Activated CD4-positive, alpha-beta T cell treated with anti-CD3 and anti-CD28 coated beads, Interleukin-2, amount 50 U/mL, for 1 hour (primary cell): Measurements from ENCODE around the gene RNLS.

Experiments used
- DNase-seq: peaks from one replicate; pipeline ENCODE4 v3.0.0-alpha.2; 2020

The RNLS gene

DNA sequence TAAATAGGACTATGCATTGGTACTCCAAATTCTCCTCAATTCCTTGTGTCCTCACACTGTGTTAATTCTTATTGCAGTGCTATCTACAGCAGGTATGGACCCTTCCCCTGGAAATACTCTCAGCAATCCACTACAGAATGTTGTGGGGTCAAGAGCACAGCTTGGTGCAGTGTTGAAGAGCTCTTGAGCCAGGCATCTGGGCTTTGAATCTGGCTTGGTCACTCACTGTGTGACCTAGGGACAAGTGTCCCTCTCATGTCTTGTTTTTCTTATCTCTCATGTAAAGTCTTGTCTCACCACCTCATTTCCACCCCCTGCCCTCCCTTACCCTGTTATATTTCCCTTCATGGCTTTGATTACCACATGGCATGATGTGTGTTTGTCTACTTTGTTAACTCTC, 159.4 kb downstream of the RNLS start:
- DNase-seq = no peak

DNA sequence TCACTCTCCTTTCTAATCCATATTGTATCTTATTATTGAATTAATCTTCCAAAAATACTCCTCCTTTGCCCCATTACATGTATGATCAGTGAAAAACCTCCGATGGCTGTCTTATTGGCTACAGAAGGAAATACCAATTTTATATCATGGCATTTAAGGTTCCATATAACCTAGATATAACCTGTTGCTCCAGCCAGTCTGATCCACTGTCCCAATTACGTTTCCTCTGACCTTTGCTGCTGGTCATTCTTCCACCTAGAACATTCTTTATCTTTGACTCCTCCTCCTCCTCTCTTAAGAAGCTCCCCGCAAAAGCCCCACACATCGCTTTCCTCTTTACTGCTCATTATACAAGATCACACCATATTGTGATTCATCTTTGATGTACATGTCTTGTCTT, 161.5 kb downstream of the RNLS start:
- DNase-seq = no peak

DNA sequence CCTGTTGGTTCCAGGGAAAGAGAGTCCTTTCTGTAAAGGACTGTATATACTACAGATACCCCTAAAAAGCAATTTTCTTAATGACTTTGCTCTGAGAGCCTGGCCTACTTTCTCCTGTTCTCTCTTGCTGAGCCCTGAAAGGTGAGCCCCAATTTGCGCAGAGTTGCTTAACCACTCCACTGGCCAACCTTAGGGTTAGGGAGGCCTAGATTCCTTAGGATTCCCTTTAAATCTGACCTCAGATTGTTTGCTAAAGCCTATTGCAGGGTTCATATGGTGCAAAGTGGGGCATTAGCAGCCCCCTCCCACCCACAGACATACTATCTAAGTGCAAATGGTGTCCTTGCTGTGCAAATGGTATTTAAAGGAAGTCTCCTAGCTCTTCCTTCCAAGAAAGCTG, 164.2 kb downstream of the RNLS start:
- no peak for DNase-seq

DNA sequence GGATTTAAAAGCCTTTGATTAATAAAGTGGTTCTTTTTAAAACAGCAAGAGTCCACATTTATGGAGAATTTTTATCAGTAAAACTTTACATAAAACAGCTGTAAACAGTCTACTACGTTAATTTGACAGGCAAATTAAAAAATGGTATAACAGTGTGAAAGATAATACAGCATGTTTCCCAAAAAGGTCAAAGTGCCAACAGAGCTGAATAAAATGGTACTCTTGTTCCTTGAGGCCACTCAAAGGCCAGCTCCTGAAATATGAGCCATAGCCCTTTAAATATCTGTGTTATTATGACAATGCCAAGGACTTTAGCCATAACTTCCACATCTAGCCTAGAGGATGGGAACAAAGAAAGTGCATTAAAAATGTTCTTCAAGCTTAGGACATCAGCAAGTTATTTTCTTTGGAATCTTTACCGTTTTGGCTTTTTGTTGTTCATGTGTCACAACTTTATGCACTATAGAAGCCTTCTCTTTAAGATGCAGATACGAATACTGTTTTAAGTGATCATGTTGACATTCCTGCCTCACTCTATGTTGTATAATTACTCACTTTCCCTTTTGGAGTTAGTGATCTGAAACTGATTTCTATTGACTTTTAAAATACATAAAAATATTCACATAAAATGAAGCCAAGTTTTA, 165.6 kb downstream of the RNLS start:
- DNase-seq = no peak

DNA sequence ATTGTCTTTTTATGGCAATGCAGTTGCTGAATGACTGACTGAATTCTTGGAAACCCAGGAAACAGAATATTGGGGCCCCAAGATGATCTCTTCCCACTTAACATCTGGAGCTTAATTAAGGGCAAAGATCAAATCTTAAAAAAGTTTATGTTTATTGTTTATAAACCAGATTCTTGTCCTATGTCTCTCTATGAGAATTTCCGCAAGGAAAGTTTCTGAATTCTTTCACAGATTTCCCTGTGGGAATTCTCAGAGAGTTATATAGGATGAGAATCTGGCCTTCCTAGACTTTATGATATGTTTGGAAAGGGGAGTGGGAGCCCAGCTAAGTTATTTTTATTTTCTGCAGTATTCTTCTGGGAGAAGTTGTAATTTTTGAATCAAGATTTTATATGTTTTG, 166.3 kb downstream of the RNLS start:
- DNase-seq = no peak

DNA sequence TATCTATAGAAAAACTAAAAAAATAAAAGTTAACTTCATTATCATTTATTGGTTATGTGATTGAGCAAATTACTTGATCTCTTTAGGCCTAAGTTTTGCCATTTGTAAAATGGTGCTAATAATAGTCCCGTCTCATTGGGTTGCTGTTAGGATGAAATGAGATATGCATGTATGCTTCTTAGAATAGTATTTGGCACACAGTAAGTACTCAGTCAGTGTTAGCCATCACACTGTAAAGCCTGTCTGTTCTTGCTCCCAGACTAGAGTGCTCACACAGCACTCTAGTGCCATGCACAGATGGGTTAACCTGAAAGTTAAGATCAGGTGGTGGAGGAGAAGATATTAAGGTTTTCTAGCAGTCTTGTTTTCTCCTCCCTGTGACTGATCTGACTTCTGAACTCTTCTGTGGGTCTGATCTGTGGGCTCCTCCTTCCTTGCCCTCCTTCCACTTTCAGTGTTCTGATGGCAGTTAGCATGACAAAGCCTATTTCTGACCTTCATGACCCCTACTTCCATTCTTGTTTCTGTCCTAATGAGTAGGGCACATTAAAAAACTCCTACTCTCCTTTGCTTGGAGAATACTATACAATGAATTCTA, 167.5 kb downstream of the RNLS start:
- no peak for DNase-seq

DNA sequence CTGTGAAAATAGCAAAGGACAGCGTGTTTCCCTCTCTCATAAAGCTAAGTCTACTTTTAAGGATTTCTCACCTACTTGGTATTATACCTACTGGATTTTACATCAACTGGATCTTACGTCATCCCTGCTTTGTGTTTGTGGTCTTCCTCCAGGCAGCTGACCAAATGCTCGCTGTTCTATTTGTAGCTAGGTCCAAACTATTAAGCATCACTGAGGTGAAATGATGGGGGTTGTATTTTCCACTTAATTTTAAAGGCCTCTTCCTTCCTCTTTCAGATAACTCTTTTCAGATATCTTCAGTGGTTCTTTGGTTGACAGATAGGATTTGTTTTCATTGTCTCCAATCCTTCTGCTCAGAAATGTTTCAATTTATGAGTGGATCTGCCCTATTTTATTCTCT, 169.7 kb downstream of the RNLS start:
- no peak for DNase-seq

DNA sequence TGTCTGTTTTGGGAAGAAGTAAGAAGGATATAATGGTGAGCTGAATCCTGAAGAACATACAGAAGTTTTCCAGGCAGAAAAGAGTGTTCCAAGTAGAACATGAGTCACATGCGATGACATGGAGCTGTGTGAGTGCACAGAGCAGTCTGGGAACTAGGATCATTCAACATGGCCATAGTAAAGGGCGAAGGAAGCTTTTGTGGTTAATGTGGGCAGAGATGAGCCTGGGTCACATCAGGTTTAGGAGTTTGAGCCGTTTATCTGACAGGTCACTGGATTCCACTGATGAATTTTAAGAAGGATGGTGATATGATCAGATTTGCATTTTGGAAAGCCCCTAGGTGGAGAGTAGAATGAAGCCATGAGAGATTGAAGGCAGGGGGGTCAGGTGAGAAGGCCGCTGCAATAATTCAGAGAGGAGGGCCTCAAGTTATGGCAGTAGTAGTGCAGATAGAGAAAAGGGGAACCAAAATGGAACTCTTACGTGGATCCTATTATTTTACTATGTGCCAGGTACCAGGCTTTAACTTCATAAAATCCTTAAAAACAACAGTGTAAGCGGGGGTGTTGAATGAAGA, 171.3 kb downstream of the RNLS start:
- no peak for DNase-seq

DNA sequence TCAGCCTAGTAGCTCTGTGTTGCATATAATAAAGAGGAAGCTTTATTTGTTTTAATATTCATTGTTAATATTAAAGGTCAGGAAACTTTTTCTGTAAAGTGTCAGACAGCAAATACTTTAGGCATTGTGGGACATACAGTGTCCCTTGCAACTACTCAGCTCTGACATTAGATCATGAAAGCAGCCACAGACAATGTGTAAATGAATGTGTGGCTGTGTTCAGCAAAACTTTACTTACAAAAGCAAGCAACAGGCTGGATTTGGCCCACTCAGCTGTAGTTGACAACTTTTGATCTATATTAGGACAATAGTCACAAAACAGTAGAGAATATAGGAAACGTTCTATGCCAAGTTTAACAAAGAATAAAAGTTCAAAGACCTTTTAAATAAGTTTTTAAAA, 173.3 kb downstream of the RNLS start:
- no peak for DNase-seq

DNA sequence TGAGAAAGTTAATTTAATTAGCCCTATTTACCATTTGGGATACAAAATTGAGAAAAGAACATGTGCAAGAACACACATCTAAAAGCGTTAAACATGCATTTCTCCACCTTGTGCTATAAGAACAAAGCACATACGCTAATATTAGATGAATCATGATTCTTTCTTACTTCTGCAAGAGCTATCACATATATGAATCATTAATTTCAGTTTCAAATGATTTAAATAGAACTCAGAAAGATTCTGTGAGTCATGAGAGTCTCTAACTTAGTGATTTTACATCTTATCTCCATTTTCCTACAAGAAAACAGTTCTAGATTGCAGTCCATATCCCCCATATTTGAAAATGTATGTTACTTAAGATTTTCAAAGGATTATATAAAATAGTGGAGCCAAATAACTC, 173.9 kb downstream of the RNLS start:
- no peak for DNase-seq

DNA sequence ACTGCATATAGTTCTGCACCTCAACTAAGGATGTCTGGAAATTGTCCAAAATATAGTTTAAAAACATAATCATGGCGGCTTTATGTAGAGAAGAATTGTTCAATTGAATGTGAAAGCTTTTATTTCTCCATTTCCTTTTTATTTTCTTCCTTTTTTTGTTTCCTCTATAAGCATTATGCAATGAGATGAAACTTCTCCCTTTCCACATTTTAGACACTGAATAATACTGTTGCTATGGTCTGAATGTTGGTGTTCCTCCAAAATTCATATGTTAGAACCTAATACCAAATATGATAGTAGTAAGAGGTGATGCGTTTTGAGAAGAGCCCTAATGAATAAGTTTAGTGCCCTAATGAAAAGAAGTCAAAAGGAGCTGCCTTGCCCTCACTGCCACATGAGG, 175.0 kb downstream of the RNLS start:
- DNase-seq = no peak

DNA sequence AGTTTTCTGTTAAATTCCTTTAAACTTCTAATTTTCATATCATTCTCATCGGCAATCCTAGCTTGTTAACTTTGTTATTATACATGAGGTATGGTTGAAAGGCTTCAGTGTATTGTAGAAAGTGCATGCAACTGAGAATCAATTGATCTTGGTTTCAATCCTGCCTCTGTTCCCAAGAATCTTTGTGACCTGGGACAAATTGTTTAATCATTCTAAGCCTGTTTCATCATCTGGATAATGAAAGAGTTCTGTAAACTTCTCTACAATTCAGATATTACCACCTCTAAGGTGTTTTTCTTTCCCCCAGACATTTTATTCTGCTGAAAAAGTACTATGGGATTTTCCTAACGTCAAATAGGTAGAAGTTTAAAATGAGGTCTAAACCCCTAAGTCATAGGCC, 179.0 kb downstream of the RNLS start:
- no peak for DNase-seq

DNA sequence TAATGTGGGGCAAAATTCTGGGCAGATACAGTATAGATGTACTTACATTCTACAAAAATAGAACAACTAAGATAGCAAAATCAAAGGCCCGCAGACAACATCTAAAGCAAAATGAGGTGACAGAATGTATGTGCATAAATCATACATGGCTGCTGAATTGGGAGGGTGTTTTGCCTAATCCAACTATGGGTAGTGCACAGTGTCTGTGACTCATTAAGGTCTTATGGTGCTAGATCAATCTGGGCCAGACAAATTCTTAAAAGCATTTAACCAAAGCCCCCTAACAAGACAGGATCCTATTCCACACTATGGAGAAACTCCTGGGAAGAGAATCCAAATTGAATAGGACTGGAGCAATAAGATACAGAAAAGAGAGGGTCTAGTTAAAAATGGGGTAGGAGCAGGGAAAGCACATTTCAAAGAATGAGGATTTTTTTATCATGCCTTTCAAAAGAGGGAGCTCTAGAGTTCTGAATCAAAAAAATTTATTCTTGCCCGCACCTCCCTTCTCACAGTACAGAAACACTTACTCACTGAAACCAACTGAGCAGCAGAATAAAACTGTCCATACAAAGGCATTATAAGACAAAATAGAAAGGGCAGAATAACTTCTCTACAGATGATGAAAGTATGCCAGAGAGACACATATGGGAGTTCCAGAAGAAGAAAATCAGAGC, 181.3 kb downstream of the RNLS start:
- no peak for DNase-seq

DNA sequence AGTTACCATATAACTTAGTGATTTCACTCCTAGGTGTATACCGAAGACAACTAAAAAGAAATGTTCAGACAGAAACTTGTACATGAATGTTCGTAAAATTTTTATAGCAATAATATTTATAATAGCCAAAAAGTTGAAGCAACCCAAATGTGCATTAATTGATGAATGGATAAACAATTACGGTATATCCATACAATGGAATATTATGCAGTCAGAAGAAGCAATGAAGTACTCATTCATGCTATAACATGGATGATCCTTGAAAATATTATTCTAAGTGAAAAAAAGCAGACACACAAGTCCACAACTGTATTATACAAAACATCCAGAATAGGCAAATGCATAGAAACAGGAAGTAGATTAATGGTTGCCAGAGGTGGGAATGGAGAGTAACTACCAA, 183.9 kb downstream of the RNLS start:
- no peak for DNase-seq

DNA sequence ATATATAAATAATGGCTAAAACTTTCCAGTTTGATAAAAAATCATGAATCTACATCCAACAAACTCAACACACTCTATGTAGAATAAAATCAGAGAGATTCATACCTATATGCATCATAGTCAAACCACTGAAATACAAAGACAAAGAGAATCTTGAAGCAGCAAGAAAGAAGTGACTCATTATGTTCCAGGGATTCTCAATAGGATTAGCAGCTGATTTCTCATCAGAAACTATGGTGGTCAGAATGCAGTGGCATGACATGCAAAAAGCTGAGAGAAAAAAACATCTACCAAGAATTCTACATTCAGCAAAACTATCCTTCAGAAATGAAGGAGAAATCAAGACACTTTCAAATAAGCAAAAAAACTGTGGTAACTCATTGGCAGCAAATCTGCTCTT, 187.4 kb downstream of the RNLS start:
- DNase-seq = no peak

DNA sequence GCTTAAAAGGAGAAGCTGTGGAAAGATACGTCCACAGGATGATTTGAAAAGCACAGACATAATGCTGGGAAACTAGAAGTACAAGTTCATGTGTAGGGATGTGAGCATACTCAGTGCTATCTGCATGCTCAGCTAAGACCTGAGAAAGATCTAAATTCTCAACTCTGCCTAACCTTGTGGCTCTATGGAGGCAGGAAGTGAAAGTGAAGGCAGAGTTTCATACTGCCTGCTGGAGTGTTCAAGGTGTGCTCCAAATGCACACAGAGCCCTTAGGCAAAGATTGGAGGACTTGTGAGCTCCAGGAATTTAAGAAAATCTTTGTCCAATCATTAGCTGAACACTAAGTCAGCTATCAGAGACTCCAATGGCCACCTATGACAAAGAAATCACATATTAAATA, 190.9 kb downstream of the RNLS start:
- DNase-seq = no peak

DNA sequence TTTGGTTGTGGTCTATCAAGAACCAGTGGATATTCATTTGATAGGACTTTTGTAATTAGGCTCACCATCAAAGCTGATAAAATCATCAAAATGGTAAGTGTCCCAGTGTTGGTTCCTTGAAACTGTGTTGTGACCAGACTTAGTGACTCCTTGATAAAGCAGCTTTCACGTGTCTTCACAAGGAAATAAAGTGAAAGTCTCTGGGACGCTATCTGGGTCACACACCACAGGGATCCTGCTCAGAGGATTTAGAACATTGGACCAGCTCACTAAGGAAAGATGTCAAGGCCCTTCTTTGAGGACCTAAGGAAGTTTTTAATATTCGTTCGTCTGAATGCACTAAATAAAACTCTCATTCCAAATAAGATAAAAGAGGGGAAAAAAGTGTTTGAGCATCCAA, 193.1 kb downstream of the RNLS start:
- DNase-seq = no peak

DNA sequence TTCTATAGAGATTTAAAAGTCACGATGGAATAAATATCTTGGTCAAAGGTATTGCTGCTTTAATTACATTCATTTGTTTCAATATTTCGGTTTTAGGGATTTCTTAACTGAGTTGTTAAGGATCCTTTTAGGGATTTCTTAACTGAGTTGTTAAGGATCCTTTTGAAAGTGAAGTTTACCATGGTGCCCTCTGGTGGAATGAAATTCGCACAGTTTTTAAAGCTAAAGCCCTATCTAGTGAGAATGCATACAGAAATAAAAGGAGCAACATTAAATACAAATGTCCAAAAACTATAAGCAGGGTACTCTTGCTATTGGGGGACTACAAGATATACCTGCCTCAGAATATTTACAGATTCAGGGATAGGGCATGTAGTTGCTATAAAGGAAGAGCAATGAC, 193.7 kb downstream of the RNLS start:
- peak; percentile 8 for DNase-seq

DNA sequence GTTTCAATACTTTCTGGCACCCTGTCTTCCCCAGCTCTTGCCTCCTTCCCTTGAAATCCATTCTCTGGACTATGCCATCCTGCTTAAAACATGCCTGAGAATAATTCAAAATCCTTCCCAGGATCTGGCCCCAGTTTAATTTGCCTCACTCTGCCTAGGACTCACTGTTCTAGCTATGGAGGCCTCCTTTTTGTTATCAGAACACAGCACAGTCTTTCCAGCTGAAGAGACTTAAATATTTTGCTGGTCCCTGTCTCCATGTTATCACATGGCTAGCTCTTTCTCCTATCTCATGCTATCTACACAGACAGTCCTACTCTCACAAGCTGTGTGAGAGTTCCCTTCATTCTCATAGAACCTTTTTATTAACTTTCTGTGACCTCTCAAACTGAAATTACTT, 194.8 kb downstream of the RNLS start:
- no peak for DNase-seq

DNA sequence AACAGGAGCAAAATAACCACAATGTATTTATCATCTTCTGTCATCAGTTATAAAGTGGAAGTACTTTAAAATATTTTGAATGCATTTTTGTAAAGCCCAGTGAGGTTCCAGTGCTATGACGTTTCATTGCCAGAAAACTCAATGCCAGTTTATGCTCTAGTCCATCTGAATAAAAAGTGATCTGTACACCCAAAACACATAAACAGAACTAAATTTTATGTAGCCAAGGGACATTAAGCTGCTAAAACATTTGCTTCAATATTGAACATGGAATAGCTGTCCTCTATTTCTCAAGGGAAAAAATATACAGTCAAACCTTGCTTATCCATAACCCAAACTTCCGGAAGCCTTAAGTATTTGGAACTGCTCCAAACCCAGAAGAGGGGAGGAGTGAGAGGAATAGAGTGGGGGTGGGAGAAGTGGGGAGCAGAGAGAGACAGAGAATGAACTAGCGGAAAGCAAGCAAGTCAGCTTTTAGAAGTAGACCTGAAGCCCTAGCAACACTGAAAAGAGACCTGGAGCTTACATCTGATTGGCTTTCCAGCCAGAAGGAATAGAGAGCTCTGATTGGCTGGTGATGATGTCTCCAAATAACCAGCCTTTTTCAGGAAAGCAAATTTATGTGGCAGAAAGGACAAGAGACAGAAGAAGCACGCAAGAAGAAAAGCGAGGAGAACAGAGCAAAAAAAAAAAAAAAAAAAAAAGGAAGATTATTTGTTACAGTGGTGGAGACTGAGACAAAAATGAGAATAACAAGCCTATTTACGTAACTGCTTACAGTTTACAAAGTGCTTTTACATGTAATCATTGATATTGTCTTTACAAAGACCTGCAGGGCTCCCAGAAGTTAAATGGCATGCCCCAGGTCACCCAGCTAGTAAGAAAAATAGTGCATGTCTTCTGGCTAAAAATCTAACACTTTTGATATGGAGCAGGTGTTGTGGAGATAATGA, 196.0 kb downstream of the RNLS start:
- no peak for DNase-seq

DNA sequence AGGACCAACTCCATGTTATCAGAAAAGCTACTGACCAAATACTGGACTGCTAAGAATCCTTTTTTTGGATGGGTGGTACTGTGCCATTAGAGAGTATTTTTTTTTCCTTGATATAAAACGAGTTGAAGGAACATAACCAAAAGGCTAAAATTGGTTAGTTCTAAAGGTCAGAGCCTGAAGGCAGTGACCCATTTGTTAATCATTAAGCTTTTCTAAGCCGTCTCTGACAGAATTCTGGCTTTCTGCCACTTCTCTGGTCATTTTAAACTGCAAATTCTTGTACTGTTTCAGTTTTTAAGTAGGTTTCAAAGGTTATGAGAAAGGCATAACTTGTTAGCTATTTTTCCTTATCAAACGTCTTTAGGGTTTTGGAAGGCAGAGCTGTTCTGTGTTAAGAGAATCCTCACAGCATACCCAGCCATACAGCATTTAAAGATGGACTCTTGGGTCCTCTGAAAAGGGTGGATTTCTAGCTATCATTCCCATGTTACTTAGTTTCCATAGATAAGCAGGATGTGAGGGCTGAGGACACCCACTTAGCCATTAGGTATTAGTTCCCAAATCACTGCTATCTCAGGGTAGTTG, 196.8 kb downstream of the RNLS start:
- no peak for DNase-seq

DNA sequence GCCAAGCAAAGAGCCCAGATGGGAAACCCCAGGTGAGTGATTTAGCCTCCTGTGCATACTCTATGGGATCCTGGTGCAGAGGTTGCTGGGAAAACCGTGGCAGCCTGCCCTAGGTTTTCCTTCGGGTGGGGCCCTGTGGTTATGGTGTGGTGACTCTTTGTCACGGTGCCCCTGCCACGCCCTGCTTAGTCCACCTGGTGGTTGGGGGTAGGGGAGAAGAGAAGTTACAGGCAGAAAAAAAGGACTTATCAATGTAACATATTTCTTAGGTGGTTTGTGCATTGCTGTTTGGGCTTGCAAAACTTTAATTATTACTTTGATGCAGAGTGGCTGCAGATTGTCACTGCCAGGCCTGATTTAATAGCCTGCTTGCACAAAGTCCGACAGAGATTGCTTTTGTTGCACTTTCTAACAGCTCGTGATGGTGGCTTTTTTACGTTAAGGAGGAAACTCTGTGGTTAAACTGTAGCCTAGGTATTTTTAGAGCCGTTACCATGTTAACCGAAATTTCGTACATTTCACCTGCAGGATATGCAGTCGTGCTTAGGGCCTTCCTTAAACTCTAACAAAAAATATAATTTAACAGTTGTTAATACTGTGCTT, 197.4 kb downstream of the RNLS start:
- peak; percentile 49 for DNase-seq
